Esophagus squamous epithelium (tissue), 5 donors: Measurements from ENCODE around the gene CDHR5. TPM values are rescaled to one million over a fixed set of nuclear protein-coding genes. Genes with fewer than 3 reads are reported as not detected.

Source experiments
- DNase-seq: peaks from one replicate; lab custom pipeline; 2025; lab: John Stamatoyannopoulos, UW
- H3K27ac ChIP-seq, 4 donors: fragments of 200-600 bp; sonication (generic); one replicate each; pipeline ENCODE4 v1.5.1; 2016 to 2019; ENCODE audit warnings: mild to moderate bottlenecking in 1 of 4
- H3K27me3 ChIP-seq, 4 donors: fragments of 200-600 bp; sonication (generic); 1 replicate in 3 of 4; 2 replicates in 1 of 4; pipeline versions ENCODE4 v1.5.1 to v1.6.0; 2017 to 2021; ENCODE audit warnings: antibody characterized with exemption in 1 of 4
- H3K36me3 ChIP-seq, 3 donors: fragments of 200-600 bp; sonication (generic); one replicate each; pipeline ENCODE4 v1.5.1; 2016 to 2019
- H3K4me1 ChIP-seq, 3 donors: fragments of 200-600 bp; sonication (generic); one replicate each; pipeline ENCODE4 v1.5.1; 2017 to 2019
- H3K4me3 ChIP-seq, 4 donors: fragments of 200-600 bp; sonication (generic); 1 replicate in 3 of 4; 2 replicates in 1 of 4; pipeline ENCODE4 v1.5.1; 2016 to 2019; ENCODE audit warnings: mild to moderate bottlenecking in 2 of 4, moderate library complexity in 1 of 4
- H3K9me3 ChIP-seq, 3 donors: fragments of 200-600 bp; sonication (generic); one replicate each; pipeline ENCODE4 v1.5.1; 2016 to 2019
- POLR2A ChIP-seq, 4 donors: fragments of 450-650 bp; IDR thresholded peaks; one replicate each; pipeline ENCODE4 v1.6.1; 2017; ENCODE audit warnings: antibody characterized with exemption in 4 of 4, mild to moderate bottlenecking in 4 of 4, moderate library complexity in 3 of 4
- WGBS, 2 donors: methylation state at CpG; one replicate each; pipeline ENCODE4 v1.1.5; 2018; 5-methylcytosine and 5-hydroxymethylcytosine counted together
- intact Hi-C: fragments of 100-400 bp; cut with DNase I; formaldehyde crosslinking; loops from one replicate; pipeline ENCODE4 v1.15.0; 2022
- total RNA-seq, 4 donors: library from RNA; depleted of rRNA; stranded (reverse); fragments of >200 nt; gene quantifications; one replicate each; pipeline ENCODE4 v1.1.0, GENCODE V29; 2016
- TF ChIP-seq, protein P1 (sequence below), 6 experiments: fragments of 450-650 bp in 4 of 6; fragments of 200-600 bp in 2 of 6; sonication (generic) in 2 of 6; IDR thresholded peaks; one replicate each; pipeline ENCODE4 v1.5.1; 2016 to 2019; ENCODE audit warnings: antibody characterized with exemption in 6 of 6, mild to moderate bottlenecking in 4 of 6, moderate library complexity in 4 of 6
- donor health status: DM: yes; HTN: yes; CAD: no.

The CDHR5 gene
- total RNA-seq, 4 donors from 2014 or later = not detected

DNA sequence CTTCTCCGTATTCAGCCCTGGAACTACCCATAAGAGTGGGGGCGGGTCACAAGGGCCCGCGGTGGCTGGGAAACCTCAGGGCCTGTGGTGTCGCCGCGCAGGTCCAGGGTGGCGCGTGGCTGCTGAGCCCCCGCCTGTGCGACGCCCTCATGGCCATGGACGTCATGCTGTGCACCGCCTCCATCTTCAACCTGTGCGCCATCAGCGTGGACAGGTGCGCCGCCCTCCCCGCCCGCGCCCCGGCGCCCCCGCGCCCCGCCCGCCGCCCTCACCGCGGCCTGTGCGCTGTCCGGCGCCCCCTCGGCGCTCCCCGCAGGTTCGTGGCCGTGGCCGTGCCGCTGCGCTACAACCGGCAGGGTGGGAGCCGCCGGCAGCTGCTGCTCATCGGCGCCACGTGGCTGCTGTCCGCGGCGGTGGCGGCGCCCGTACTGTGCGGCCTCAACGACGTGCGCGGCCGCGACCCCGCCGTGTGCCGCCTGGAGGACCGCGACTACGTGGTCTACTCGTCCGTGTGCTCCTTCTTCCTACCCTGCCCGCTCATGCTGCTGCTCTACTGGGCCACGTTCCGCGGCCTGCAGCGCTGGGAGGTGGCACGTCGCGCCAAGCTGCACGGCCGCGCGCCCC is 14.7 kb upstream of the CDHR5 start:
- no peak for DNase-seq
- Histone ChIP-seq H3K27ac (no peak overlapping the region), H3K27me3 (peaks cover 0 to 50% (median 0%) of the 10 kb centered on the region in 4 donors), H3K4me3 (peak overlapping the region in 1 of 4 donors; percentile 30), H3K9me3 (no peaks in the 10 kb centered on the region), H3K4me1 (peaks cover 14 to 54% (median 25%) of the 10 kb centered on the region in 3 donors), H3K36me3 (peaks cover 0 to 38% (median 6%) of the 10 kb centered on the region in 3 donors)
- WGBS, 2 donors = 25 to 36% methylated on average over 6 to 10 of the region's 80 CpGs
- no peak for TF ChIP-seq POLR2A (IDR thresholded peaks at IDR 0.05)
- TF ChIP-seq, protein P1, sequence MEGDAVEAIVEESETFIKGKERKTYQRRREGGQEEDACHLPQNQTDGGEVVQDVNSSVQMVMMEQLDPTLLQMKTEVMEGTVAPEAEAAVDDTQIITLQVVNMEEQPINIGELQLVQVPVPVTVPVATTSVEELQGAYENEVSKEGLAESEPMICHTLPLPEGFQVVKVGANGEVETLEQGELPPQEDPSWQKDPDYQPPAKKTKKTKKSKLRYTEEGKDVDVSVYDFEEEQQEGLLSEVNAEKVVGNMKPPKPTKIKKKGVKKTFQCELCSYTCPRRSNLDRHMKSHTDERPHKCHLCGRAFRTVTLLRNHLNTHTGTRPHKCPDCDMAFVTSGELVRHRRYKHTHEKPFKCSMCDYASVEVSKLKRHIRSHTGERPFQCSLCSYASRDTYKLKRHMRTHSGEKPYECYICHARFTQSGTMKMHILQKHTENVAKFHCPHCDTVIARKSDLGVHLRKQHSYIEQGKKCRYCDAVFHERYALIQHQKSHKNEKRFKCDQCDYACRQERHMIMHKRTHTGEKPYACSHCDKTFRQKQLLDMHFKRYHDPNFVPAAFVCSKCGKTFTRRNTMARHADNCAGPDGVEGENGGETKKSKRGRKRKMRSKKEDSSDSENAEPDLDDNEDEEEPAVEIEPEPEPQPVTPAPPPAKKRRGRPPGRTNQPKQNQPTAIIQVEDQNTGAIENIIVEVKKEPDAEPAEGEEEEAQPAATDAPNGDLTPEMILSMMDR (IDR thresholded peaks at IDR 0.05) = no peak
- intact Hi-C loops = no loop called here

DNA sequence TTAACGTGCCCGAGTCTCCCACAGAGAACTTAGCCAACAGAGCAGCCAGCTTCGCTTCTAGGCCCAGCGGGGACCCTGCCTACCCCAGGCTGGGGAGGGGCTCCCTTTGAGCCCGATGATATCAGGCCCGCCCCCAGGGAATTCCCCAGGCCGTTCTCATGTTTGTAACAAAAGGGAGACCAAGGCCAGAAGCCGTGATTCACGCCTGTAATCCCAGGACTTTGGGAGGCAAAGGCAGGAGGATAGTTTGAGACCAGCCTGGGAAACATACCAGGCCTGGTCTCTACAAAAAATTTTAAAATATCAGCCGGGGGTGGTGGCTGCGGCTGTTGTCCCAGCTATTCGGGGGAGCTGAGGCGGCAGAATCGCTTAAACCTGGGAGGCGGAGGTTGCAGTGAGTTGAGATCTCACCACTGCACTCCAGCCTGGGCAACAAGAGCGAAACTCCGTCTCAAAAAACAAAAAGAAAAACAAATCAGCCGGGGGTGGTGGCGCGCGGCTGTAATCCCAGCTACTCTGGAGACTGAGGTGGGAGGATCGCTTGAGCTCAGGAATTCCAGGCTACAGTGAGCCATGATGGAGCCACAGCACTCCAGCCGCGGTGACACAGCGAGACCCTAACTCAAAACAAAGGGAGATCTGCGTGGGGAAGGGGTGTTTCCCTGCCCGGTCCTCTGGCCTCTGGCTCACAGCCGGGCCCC is 14.0 kb upstream of the CDHR5 start:
- Histone ChIP-seq H3K27ac (no peak overlapping the region), H3K27me3 (peaks cover 0 to 50% (median 0%) of the 10 kb centered on the region in 4 donors), H3K4me3 (peak overlapping the region in 1 of 4 donors; percentile 30), H3K4me1 (peaks cover 14 to 54% (median 25%) of the 10 kb centered on the region in 3 donors), H3K36me3 (peaks cover 0 to 31% (median 0%) of the 10 kb centered on the region in 3 donors), H3K9me3 (no peaks in the 10 kb centered on the region)
- TF ChIP-seq, protein P1 (IDR thresholded peaks at IDR 0.05) = no peak
- no peak for TF ChIP-seq POLR2A (IDR thresholded peaks at IDR 0.05)
- DNase-seq = no peak
- 70 to 71% methylated on average over 11 to 22 of the region's 28 CpGs for WGBS, 2 donors
- intact Hi-C loops = no loop called here

DNA sequence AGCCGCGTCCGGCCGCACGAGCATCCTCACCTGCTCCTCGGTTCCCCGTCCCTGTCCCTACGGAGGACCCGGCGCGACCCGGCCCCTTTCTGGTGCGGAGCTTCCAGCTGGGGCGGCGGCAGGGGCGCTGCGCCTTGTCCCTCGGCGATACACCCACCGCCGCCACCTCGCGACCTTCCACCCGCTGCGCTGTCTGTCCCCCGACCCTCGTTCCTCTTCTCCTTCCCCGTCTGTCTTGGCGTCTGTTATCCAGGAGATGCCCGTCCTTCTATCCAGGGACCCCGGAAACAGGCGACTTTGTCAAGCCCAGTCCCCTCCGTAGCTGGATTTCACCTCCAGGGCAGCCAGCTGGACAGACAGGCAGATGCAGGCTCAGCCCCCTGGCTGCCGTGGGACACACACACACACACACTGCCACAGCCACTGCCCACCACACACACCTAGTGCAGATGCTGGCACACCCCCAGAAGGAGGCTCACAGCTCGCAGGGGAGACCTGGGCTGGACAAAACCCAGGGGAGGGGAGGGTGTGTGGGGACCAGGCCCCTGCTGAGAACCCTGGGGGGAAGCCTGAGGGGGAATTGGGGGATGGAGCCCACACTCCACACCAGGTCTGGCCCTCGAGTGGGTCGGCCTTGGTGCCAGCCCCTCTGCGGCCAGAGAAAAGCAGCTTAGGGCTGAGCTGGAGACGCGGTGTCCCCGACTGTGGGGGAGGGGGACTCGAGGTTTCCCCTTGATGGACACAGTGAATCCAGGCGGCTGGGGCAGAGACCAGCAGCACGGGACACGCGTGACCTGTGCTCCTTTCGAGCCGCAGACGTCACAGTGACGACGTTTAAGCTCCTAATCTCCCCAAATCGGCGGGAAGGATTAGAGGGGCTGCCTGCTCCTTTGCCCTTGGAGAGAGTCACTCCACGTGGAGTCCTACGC is 13.1 kb upstream of the CDHR5 start:
- H3K4me1 ChIP-seq = peaks cover 14 to 53% (median 25%) of the 10 kb centered on the region in 3 donors
- H3K9me3 ChIP-seq = no peaks in the 10 kb centered on the region
- no peak overlapping the region for H3K27ac ChIP-seq
- DNase-seq = no peak
- peak overlapping the region in 3 of 4 donors; percentile 24 to 55 (median 38) for H3K4me3 ChIP-seq
- intact Hi-C loops = no loop called here
- no peak for TF ChIP-seq POLR2A (IDR thresholded peaks at IDR 0.05)
- TF ChIP-seq, protein P1 (IDR thresholded peaks at IDR 0.05) = no peak
- H3K27me3 ChIP-seq = peaks cover 0 to 50% (median 0%) of the 10 kb centered on the region in 4 donors
- 52 to 68% methylated on average over 36 to 43 of the region's 55 CpGs for WGBS, 2 donors
- H3K36me3 ChIP-seq = peaks cover 0 to 22% (median 0%) of the 10 kb centered on the region in 3 donors

DNA sequence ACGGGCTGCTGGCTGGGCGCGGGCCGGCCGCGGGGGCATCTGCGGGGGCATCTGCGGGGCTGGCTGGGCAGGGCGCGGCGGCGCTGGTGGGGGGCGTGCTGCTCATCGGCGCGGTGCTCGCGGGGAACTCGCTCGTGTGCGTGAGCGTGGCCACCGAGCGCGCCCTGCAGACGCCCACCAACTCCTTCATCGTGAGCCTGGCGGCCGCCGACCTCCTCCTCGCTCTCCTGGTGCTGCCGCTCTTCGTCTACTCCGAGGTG is 12.5 kb upstream of the CDHR5 start:
- no peak for DNase-seq
- Histone ChIP-seq H3K27ac (no peak overlapping the region), H3K9me3 (no peaks in the 10 kb centered on the region), H3K27me3 (peaks cover 0 to 50% (median 0%) of the 10 kb centered on the region in 4 donors), H3K4me1 (peaks cover 14 to 50% (median 25%) of the 10 kb centered on the region in 3 donors), H3K4me3 (peak overlapping the region in 3 of 4 donors; percentile 24 to 55 (median 38)), H3K36me3 (peaks cover 0 to 18% (median 0%) of the 10 kb centered on the region in 3 donors)
- intact Hi-C loops = no loop called here
- TF ChIP-seq POLR2A (IDR thresholded peaks at IDR 0.05) = no peak
- TF ChIP-seq, protein P1 (IDR thresholded peaks at IDR 0.05) = no peak
- WGBS, 2 donors = 38 to 42% methylated on average over 6 to 13 of the region's 34 CpGs
